ENCODE data around the gene ATP5MC2. TPM values are rescaled to one million over a fixed set of nuclear protein-coding genes. Genes with fewer than 3 reads are reported as not detected.

The ATP5MC2 gene
- total RNA-seq, 1 experiment from 2014 or later, result 957 TPM

GRCh38 chr12:53698948-53699677 lies 23.2 kb upstream of the ATP5MC2 start:
- Histone ChIP-seq H3K79me2 (ENCODE audit: low read length) (no peaks in the 10 kb centered on the region), H4K20me1 (ENCODE audit: insufficient read depth, low read depth, low read length) (no peaks in the 10 kb centered on the region), H3K27ac (ENCODE audit: low read length) (no peak overlapping the region), H2AFZ (ENCODE audit: low read length) (no peak overlapping the region), H3K4me2 (ENCODE audit: low read depth, low read length, poor library complexity, severe bottlenecking) (no peak overlapping the region), H3K9me2 (replicated peaks; ENCODE audit: insufficient read depth, low read length) (no peaks in the 10 kb centered on the region), H3K9ac (ENCODE audit: low read length) (no peak overlapping the region), H3K36me3 (ENCODE audit: insufficient read depth, low read length) (no peaks in the 10 kb centered on the region), H3K27me3 (ENCODE audit: low read length) (no peaks in the 10 kb centered on the region; the same call in 1 of the 2 replicates), H3K4me1 (ENCODE audit: low read length) (peaks cover 16% of the 10 kb centered on the region), H3K4me3 (ENCODE audit: low read length) (no peak overlapping the region), H3K9me3 (ENCODE audit: low read length) (no peaks in the 10 kb centered on the region)
- DNase-seq, result no peak

GRCh38 chr12:53696655-53697331 lies 20.9 kb upstream of the ATP5MC2 start:
- Histone ChIP-seq H3K36me3 (ENCODE audit: insufficient read depth, low read length) (no peaks in the 10 kb centered on the region), H3K27ac (ENCODE audit: low read length) (no peak overlapping the region), H3K9me2 (replicated peaks; ENCODE audit: insufficient read depth, low read length) (no peaks in the 10 kb centered on the region), H3K9ac (ENCODE audit: low read length) (no peak overlapping the region), H3K4me2 (ENCODE audit: low read depth, low read length, poor library complexity, severe bottlenecking) (peak overlapping the region; percentile 1), H4K20me1 (ENCODE audit: insufficient read depth, low read depth, low read length) (no peaks in the 10 kb centered on the region), H3K9me3 (ENCODE audit: low read length) (no peaks in the 10 kb centered on the region), H3K27me3 (ENCODE audit: low read length) (no peaks in the 10 kb centered on the region; the same call in 1 of the 2 replicates), H2AFZ (ENCODE audit: low read length) (no peak overlapping the region), H3K79me2 (ENCODE audit: low read length) (no peaks in the 10 kb centered on the region), H3K4me1 (ENCODE audit: low read length) (peaks cover 9% of the 10 kb centered on the region), H3K4me3 (ENCODE audit: low read length) (no peak overlapping the region)
- no peak for DNase-seq

DNA sequence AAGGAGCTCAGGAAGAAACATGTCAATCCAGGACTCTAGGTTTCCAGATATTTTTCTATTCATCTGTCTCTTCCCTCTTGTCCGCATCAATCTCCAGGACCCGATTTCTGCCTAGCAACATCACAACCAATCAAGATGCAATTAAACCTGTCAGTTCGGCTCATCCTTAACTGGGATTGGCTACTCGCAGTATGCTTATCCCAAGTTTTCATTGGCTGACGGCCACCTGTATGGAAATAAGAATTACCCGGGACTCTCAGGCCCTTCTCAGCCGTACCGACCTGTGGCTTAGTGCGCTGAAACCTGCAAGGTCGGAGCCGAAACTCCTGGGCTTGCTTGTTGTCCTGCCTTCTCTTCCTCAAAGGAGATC lies 20.4 kb upstream of the ATP5MC2 start:
- peak overlapping the region; percentile 1 for H3K4me2 ChIP-seq (ENCODE audit: low read depth, low read length, poor library complexity, severe bottlenecking)

DNA sequence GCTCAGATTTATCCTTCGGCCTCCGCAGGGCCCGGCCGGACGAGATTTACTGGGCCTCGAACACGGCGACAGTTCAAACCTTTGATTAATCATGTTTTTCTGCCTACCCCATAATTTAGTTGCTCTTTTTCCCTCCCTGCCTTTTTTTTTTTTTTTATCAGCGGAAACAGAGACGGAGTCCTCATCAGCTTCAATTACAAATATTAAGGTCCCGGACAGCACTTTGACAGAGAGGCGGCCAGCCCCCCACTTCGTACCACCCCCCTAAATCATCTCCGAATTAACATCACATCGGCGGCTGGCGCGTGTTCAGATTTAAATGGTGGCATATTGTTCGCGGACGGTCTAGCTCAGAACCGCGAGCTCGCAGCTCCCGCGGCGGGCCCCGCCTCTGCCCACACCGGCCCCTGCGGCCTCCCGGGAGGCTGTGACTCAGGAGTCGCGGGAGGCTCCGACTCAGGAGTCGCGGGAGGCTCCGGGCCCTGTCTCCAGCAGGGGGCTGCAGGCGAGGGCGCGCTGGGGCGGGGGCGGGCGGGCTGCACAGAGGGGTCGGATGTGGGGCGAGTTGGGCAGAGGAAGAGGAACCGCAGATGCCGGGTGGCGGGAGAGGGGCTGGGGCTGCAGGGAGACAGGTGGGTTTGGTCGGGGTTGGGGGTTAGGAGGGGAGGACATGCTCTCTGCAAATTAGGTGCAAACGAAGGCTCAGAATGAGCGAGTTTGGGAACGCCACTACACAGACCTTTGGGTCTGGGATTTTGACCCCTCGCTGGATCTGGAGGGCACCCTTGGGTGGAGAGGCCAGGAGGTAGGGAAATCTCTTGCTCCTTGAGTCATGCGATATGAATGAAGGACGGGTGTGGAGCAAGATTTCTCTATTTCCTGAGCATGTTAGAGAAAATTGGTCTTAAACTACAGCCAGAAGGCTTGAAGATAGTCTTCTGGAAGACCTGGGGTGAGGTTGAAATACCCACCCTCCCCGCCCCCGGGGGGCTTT lies 19.6 kb upstream of the ATP5MC2 start:
- Histone ChIP-seq H3K4me3 (ENCODE audit: low read length) (no peak overlapping the region), H3K4me2 (ENCODE audit: low read depth, low read length, poor library complexity, severe bottlenecking) (no peak overlapping the region), H2AFZ (ENCODE audit: low read length) (no peak overlapping the region), H3K9me2 (replicated peaks; ENCODE audit: insufficient read depth, low read length) (no peaks in the 10 kb centered on the region), H3K27ac (ENCODE audit: low read length) (no peak overlapping the region), H3K9me3 (ENCODE audit: low read length) (no peaks in the 10 kb centered on the region), H3K36me3 (ENCODE audit: insufficient read depth, low read length) (no peaks in the 10 kb centered on the region), H4K20me1 (ENCODE audit: insufficient read depth, low read depth, low read length) (no peaks in the 10 kb centered on the region), H3K79me2 (ENCODE audit: low read length) (no peaks in the 10 kb centered on the region), H3K4me1 (ENCODE audit: low read length) (peaks cover 9% of the 10 kb centered on the region), H3K27me3 (ENCODE audit: low read length) (no peaks in the 10 kb centered on the region; the same call in 1 of the 2 replicates), H3K9ac (ENCODE audit: low read length) (no peak overlapping the region)
- DNase-seq, result no peak

More for the DNA sequence above, 20.4 kb upstream of the ATP5MC2 start:
- peaks cover 9% of the 10 kb centered on the region for H3K4me1 ChIP-seq (ENCODE audit: low read length)
- H4K20me1 ChIP-seq (ENCODE audit: insufficient read depth, low read depth, low read length), result no peaks in the 10 kb centered on the region
- H3K4me3 ChIP-seq (ENCODE audit: low read length), result no peak overlapping the region
- no peaks in the 10 kb centered on the region for H3K79me2 ChIP-seq (ENCODE audit: low read length)
- no peaks in the 10 kb centered on the region for H3K9me3 ChIP-seq (ENCODE audit: low read length)
- no peaks in the 10 kb centered on the region for H3K36me3 ChIP-seq (ENCODE audit: insufficient read depth, low read length)
- H3K9ac ChIP-seq (ENCODE audit: low read length), result no peak overlapping the region
- DNase-seq, result peak; percentile 69
- no peak overlapping the region for H2AFZ ChIP-seq (ENCODE audit: low read length)
- no peak overlapping the region for H3K27ac ChIP-seq (ENCODE audit: low read length)
- no peaks in the 10 kb centered on the region; the same call in 1 of the 2 replicates for H3K27me3 ChIP-seq (ENCODE audit: low read length)
- no peaks in the 10 kb centered on the region for H3K9me2 ChIP-seq (replicated peaks; ENCODE audit: insufficient read depth, low read length)

DNA sequence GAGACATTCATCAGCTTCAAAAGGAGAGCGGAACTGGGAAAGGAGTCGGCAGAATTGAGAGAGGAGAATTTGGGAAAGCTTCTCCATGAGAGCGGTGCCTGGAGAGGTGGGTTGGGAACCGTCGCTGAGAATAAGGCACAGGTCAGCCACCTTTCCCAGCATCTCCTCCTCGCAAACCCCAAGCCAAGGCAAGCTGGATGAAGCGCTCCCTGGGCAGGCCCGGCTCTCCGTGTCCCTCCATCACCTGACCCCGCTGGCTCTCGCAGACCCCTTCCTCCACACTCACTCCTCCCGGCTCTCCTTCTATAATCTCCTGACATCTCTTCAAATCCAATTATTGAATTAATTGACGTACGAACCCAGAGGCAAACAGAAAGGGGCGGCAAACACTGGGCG lies 18.9 kb upstream of the ATP5MC2 start:
- no peak for DNase-seq
- Histone ChIP-seq H3K79me2 (ENCODE audit: low read length) (no peaks in the 10 kb centered on the region), H3K27ac (ENCODE audit: low read length) (no peak overlapping the region), H2AFZ (ENCODE audit: low read length) (no peak overlapping the region), H3K4me1 (ENCODE audit: low read length) (peaks cover 9% of the 10 kb centered on the region), H4K20me1 (ENCODE audit: insufficient read depth, low read depth, low read length) (no peaks in the 10 kb centered on the region), H3K9ac (ENCODE audit: low read length) (no peak overlapping the region), H3K4me3 (ENCODE audit: low read length) (no peak overlapping the region), H3K4me2 (ENCODE audit: low read depth, low read length, poor library complexity, severe bottlenecking) (no peak overlapping the region), H3K27me3 (ENCODE audit: low read length) (no peaks in the 10 kb centered on the region; the same call in 1 of the 2 replicates), H3K9me3 (ENCODE audit: low read length) (no peaks in the 10 kb centered on the region), H3K36me3 (ENCODE audit: insufficient read depth, low read length) (no peaks in the 10 kb centered on the region), H3K9me2 (replicated peaks; ENCODE audit: insufficient read depth, low read length) (no peaks in the 10 kb centered on the region)

DNA sequence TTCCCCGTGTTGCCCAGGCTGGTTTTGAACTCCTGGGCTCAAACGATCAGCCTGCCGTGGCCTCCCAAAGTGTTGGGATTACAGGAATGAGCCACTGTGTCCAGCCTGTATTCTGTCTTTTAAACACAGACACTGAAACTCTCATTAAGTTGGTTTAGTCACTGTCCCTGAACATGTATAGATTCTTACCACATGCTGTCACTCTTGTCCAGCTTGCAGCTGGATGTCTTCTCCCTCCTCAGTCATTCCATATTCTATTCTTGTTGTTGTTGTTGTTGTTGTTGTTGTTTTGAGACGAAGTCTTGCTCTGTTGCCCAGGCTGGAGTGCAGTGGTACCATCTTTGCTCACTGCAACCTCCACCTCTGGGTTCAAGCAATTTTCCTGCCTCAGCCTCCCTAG lies 12.3 kb upstream of the ATP5MC2 start:
- H3K27ac ChIP-seq (ENCODE audit: low read length), result no peak overlapping the region
- H3K9ac ChIP-seq (ENCODE audit: low read length), result no peak overlapping the region
- H3K27me3 ChIP-seq (ENCODE audit: low read length), result no peaks in the 10 kb centered on the region
- DNase-seq, result no peak
- H4K20me1 ChIP-seq (ENCODE audit: insufficient read depth, low read depth, low read length), result no peaks in the 10 kb centered on the region
- H3K4me3 ChIP-seq (ENCODE audit: low read length), result no peak overlapping the region
- no peak overlapping the region for H2AFZ ChIP-seq (ENCODE audit: low read length)
- H3K36me3 ChIP-seq (ENCODE audit: insufficient read depth, low read length), result no peaks in the 10 kb centered on the region
- H3K9me2 ChIP-seq (replicated peaks; ENCODE audit: insufficient read depth, low read length), result no peaks in the 10 kb centered on the region
- no peaks in the 10 kb centered on the region for H3K9me3 ChIP-seq (ENCODE audit: low read length)
- H3K4me1 ChIP-seq (ENCODE audit: low read length), result no peaks in the 10 kb centered on the region
- H3K4me2 ChIP-seq (ENCODE audit: low read depth, low read length, poor library complexity, severe bottlenecking), result no peak overlapping the region
- no peaks in the 10 kb centered on the region for H3K79me2 ChIP-seq (ENCODE audit: low read length)

GRCh38 chr12:53686436-53686835 lies 10.6 kb upstream of the ATP5MC2 start:
- Histone ChIP-seq H3K4me3 (ENCODE audit: low read length) (no peak overlapping the region), H4K20me1 (ENCODE audit: insufficient read depth, low read depth, low read length) (no peaks in the 10 kb centered on the region), H3K9me3 (ENCODE audit: low read length) (no peaks in the 10 kb centered on the region), H3K79me2 (ENCODE audit: low read length) (no peaks in the 10 kb centered on the region), H3K4me1 (ENCODE audit: low read length) (no peaks in the 10 kb centered on the region), H2AFZ (ENCODE audit: low read length) (no peak overlapping the region), H3K36me3 (ENCODE audit: insufficient read depth, low read length) (no peaks in the 10 kb centered on the region), H3K27me3 (ENCODE audit: low read length) (no peaks in the 10 kb centered on the region), H3K9ac (ENCODE audit: low read length) (no peak overlapping the region), H3K4me2 (ENCODE audit: low read depth, low read length, poor library complexity, severe bottlenecking) (no peak overlapping the region), H3K27ac (ENCODE audit: low read length) (no peak overlapping the region), H3K9me2 (replicated peaks; ENCODE audit: insufficient read depth, low read length) (no peaks in the 10 kb centered on the region)
- no peak for DNase-seq

All from Karpas-422 (cell line).